Thoracic aorta (tissue), 2 donors: ENCODE results near the gene NEGR1. TPM values are rescaled to one million over a fixed set of nuclear protein-coding genes. Genes with fewer than 3 reads are reported as not detected.

ENCODE experiments used
- ATAC-seq: fragments of 150-250 bp; one replicate; pipeline ENCODE4 v1.8.0; 2017; ENCODE audit warnings: low read depth; ENCODE audit not compliant: insufficient number of reproducible peaks, low FRiP score
- DNase-seq: peaks from one replicate; pipeline ENCODE4 v3.0.0-alpha.2; 2020; ENCODE audit warnings: low spot score
- H3K27ac ChIP-seq, 2 donors: fragments of 200-600 bp; sonication (generic); 1 replicate in 1 of 2; 2 replicates in 1 of 2; pipeline ENCODE4 v1.5.1; 2016; ENCODE audit warnings: mild to moderate bottlenecking in 2 of 2, moderate library complexity in 2 of 2
- H3K27me3 ChIP-seq: fragments of 200-600 bp; sonication (generic); replicated peaks from 2 replicates; pipeline ENCODE4 v1.6.0; 2016; ENCODE audit warnings: mild to moderate bottlenecking; ENCODE audit not compliant: insufficient read depth
- H3K36me3 ChIP-seq: fragments of 200-600 bp; sonication (generic); one replicate; pipeline ENCODE4 v1.5.1; 2016
- H3K4me1 ChIP-seq, 2 donors: fragments of 200-600 bp; sonication (generic); 1 replicate in 1 of 2; 2 replicates in 1 of 2; pipeline versions ENCODE4 v1.5.1 to v1.6.0; 2016; ENCODE audit warnings: low read depth in 2 of 2, mild to moderate bottlenecking in 1 of 2; ENCODE audit not compliant: control insufficient read depth in 1 of 2
- H3K4me3 ChIP-seq: fragments of 200-600 bp; sonication (generic); 2 replicates; pipeline ENCODE4 v1.5.1; 2016; ENCODE audit warnings: mild to moderate bottlenecking
- H3K9me3 ChIP-seq: fragments of 200-600 bp; sonication (generic); 2 replicates; pipeline ENCODE4 v1.5.1; 2016
- total RNA-seq, 2 donors: library from RNA; depleted of rRNA; stranded (reverse); fragments of >200 nt; gene quantifications; one replicate each; pipeline versions ENCODE4 v1.1.0 to v1.2.3, GENCODE V29; 2016
- TF ChIP-seq, protein P1 (sequence below): fragments of 200-600 bp; sonication (generic); IDR thresholded peaks from one replicate; pipeline ENCODE4 v1.5.1; 2019; ENCODE audit warnings: antibody characterized with exemption

The NEGR1 gene
- total RNA-seq, 2 donors from 2014 or later, result 10.4 to 14.4 TPM

DNA sequence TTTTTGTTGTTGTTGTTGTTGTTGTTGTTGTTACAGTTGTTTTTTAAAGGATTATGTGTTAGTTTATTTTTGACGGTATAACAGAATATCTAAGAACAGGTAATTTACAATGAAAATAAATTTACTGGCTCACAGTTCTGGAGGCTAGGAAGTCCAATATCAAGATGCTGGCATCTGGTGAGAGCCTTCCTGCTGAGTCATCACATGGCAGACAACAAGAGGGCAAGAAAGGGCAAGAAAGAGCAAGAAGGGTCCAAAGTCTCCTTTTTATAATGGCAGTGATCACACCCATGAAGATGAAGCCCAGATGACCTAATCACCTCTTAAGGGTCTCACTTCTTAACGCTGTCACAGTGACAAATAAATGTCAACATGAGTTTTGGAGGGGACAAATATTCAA, 142.1 kb downstream of the NEGR1 start:
- H3K27me3 ChIP-seq, result no peaks in the 10 kb centered on the region
- DNase-seq, result no peak
- no peak overlapping the region for H3K4me3 ChIP-seq
- no peak overlapping the region for H3K27ac ChIP-seq
- no peaks in the 10 kb centered on the region for H3K4me1 ChIP-seq
- TF ChIP-seq, protein P1, sequence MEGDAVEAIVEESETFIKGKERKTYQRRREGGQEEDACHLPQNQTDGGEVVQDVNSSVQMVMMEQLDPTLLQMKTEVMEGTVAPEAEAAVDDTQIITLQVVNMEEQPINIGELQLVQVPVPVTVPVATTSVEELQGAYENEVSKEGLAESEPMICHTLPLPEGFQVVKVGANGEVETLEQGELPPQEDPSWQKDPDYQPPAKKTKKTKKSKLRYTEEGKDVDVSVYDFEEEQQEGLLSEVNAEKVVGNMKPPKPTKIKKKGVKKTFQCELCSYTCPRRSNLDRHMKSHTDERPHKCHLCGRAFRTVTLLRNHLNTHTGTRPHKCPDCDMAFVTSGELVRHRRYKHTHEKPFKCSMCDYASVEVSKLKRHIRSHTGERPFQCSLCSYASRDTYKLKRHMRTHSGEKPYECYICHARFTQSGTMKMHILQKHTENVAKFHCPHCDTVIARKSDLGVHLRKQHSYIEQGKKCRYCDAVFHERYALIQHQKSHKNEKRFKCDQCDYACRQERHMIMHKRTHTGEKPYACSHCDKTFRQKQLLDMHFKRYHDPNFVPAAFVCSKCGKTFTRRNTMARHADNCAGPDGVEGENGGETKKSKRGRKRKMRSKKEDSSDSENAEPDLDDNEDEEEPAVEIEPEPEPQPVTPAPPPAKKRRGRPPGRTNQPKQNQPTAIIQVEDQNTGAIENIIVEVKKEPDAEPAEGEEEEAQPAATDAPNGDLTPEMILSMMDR, result no peak
- H3K36me3 ChIP-seq, result no peaks in the 10 kb centered on the region
- ATAC-seq, result no peak
- peaks cover 9% of the 10 kb centered on the region for H3K9me3 ChIP-seq

DNA sequence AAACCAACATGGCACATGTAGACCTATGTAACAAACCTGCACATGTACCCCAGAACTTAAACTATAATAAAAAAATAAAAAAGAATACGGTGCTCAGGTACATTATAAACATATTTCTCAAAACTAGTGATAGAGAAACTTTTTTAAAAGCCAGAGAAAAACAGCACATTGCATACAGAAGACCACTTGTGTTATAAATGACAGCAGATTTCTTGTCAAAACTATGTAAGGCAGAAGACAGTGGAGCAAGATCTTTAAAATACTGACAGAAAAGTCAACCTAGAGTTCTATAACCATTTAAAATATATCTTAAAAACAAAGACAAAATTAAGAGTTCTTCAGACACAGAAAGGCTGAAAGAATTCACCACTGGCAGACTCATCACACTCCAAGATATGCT, 144.7 kb downstream of the NEGR1 start:
- ATAC-seq (no peak), DNase-seq (no peak)
- Histone ChIP-seq H3K27ac (no peak overlapping the region), H3K4me3 (no peak overlapping the region), H3K9me3 (peaks cover 9% of the 10 kb centered on the region), H3K36me3 (no peaks in the 10 kb centered on the region), H3K4me1 (no peaks in the 10 kb centered on the region), H3K27me3 (no peaks in the 10 kb centered on the region)
- TF ChIP-seq, protein P1, result no peak

GRCh38 chr1:72129869-72130268, 152.5 kb downstream of the NEGR1 start:
- H3K9me3 ChIP-seq, result no peaks in the 10 kb centered on the region
- no peak for DNase-seq
- no peaks in the 10 kb centered on the region for H3K27me3 ChIP-seq
- H3K27ac ChIP-seq, result no peak overlapping the region
- H3K36me3 ChIP-seq, result no peaks in the 10 kb centered on the region
- ATAC-seq, result no peak
- no peak overlapping the region for H3K4me3 ChIP-seq
- TF ChIP-seq, protein P1, result no peak
- H3K4me1 ChIP-seq, result no peaks in the 10 kb centered on the region

DNA sequence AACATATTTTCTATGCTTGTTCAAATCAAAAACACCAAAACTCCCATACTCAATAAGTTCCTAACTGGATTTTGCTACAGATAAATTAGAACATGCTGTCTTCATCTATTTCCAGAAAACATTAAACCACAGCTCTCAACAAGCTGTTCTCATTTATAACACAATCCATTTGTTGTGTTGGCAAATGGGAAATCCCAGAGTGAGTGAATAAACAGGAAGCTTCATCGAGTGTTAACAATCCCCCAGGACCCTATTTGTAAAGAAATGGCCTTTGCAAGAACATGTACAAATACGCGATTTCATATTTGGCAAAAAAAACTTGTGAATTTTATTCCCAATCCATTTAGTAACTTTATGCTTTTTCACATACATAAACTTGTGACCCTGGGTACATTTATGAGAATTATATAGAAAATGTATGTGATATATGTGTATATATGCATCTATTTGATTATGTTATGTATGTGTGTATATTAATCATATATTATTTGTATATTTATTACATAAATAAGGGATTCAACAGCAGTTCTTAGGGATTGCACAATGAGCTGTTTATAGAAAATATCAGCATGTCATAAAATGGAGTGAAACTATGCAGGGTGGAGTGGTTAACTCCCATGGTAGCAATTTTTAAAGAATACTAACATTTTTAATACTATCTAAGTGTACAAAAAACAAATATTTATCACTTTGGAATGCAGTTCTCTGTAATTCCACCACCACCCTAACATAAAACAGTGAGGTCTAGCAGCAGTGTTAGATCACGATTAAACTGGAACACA, 160.0 kb downstream of the NEGR1 start:
- H3K4me1 ChIP-seq, result no peaks in the 10 kb centered on the region
- DNase-seq (no peak), ATAC-seq (no peak)
- no peaks in the 10 kb centered on the region for H3K36me3 ChIP-seq
- no peak overlapping the region for H3K27ac ChIP-seq
- no peak overlapping the region for H3K4me3 ChIP-seq
- no peaks in the 10 kb centered on the region for H3K9me3 ChIP-seq
- TF ChIP-seq, protein P1, result no peak
- H3K27me3 ChIP-seq, result no peaks in the 10 kb centered on the region

- TF ChIP-seq, protein P1, result no peak
- DNase-seq (no peak), ATAC-seq (no peak)
- Histone ChIP-seq H3K36me3 (no peaks in the 10 kb centered on the region), H3K4me3 (no peak overlapping the region), H3K4me1 (peaks cover 0 to 5% of the 10 kb centered on the region in 2 donors), H3K27me3 (no peaks in the 10 kb centered on the region), H3K9me3 (no peaks in the 10 kb centered on the region), H3K27ac (no peak overlapping the region)
Measured at GRCh38 chr1:72119491-72119890, 162.8 kb downstream of the NEGR1 start.
